ENCODE data around the gene TADA2B.
"Not testable (repeated sequence)": the region's sequence is repeated elsewhere in the genome, so short reads cannot be mapped to it uniquely, and the experiment has no call there.

The TADA2B gene

GRCh38 chr4:7061815-7062214 lies 18.6 kb downstream of the TADA2B start:
- no peak for DNase-seq

DNA sequence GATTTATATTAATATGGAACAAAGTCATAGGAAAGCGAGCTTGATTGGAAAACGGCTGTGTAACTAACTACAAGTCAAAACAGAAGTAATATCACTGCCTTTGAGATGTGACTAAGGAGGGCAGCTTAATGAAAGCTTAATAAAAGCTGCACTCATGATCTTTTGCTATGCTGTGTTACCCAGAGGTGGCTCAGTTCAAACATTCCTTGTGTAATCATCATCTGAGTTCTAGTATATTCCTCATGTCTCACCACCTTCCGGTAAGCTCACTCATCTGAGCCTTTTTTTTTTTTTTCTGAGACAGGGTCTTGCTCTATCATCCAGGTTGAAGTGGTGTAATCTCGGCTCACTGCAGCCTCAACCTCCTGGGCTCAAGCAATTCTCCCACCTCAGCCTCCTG lies 19.6 kb downstream of the TADA2B start:
- DNase-seq, result no peak

GRCh38 chr4:7063362-7063761 lies 20.2 kb downstream of the TADA2B start:
- no peak for DNase-seq

DNA sequence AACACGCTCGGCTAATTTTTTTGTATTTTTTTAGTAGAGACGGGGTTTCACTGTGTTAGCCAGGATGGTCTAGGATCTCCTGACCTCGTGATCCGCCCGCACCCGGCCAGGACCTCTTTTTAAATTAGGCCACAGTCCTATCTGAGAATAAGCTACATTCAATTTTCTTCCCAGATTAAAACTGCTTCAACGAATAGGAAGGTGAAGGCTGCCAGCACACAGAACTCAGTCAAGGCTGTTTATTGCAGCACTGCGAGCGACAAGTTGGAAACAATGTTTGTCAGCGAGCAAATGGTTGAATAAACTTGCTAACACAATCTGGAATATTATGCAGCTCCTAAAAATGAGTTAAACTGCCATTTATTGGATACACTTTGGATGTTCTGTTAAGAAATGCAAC lies 22.8 kb downstream of the TADA2B start:
- no peak for DNase-seq

DNA sequence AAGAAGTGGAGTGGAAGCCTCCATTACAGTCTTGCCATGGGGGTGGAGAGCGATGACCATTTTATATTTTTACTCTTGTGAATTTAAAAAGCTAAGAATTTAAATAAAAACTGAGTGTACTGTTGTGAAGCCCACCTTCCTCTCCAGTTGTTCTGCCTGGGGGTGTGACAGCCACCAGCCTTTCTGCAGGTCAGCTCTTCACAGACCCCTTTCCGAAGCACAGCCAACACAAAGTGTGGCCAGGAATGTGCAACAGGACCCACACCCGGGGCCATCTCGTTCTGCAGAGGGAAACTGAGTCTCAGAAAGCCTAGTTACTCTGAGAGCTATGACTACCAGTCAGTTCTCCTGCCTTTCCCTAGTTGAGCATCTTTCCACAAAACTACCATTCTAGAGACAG lies 23.3 kb downstream of the TADA2B start:
- DNase-seq, result no peak

DNA sequence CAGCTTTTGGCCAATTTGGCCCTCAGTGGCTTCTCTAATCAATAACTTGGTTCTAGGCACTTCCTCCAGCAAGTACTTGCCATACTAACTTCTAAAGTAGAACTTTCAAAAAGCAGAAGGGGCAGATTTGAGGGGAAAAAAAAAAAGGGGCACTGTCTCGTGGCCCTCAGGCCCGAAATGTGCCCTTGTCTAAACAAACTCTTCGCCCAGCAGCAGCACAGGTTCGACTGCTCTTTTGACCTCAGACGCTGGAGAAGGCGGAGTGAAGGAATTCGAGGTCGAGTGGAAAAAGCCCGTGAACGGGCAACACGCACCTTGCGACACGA lies 23.9 kb downstream of the TADA2B start:
- no peak for DNase-seq

DNA sequence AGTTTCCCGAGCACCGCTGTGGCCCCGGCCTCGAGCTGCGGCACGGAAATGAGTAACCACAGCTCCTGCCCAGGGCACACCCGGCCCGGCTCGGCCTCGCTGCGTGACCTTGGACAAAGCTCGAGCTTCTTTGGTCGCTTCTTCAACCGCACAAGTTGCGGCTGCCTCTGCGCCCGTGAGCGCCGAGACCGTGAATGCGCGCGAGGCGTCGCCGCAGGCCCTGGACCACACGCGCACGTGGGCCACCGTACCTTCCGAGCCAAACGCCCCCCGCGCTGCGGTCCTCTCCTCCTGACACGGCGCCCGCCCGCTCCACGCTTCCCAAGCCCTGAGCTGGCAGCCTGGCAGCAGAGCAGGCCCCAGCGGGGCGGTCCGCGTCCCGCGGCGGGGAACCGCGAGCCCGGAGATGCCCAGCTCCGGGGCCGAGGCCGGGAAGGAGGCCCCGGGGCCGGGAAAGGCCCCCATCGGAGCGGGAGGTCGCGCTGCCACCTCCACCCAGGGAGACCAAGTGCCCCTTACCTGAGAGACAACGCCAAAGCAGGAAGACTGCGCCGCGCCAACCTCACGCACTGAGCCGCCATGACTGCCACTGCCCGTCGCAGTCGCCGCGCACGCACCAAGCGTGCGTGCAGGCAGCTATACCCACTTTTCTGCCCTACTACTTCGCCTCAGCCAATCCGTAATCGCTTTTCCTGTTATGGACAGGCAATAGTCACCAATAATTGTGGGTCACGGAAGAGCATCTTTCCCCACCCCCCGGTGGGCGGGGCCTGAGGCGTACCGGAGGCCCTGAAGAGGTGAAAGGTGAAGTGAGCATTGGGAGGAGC lies 24.5 kb downstream of the TADA2B start, which contains the start of gene GRPEL1:
GRPEL1 (minus strand) TSS at position 613 of the 827 bp plus-strand sequence; CDS start at position 581, 32 bp downstream.
- peak; percentile 98 for DNase-seq

DNA sequence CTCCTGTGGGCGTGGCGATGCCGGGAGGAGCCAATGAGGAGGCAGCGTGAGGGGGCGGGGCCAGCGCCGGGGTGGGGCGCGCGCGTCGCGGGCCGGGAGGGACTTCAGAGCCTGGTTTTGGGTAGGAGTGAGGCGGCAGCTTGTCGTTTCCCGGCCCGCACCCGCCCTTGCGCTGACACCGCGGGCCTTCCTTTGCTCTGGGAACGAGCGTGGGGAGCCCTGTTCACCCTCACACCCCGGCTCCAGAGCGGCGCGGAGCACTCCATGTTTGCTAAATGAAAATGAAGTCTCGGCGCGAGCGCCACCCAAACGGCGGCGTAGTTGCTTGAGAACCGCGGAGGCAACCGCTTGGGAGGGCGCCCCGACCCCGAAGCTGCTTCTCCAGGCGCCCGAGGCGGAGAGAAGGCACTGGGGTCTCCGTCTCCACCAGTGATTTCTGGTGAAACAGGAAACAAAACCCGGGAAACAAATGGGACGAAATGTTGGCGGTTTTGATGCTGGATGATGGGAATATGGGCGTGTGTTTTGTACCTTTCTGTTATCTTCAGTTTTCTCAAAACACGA lies 25.2 kb downstream of the TADA2B start:
- no peak for DNase-seq

- no peak for DNase-seq
Observed at GRCh38 chr4:7068883-7069282, 25.7 kb downstream of the TADA2B start.

GRCh38 chr4:7070729-7071511 lies 27.7 kb downstream of the TADA2B start:
- peak; percentile 64 for DNase-seq

DNA sequence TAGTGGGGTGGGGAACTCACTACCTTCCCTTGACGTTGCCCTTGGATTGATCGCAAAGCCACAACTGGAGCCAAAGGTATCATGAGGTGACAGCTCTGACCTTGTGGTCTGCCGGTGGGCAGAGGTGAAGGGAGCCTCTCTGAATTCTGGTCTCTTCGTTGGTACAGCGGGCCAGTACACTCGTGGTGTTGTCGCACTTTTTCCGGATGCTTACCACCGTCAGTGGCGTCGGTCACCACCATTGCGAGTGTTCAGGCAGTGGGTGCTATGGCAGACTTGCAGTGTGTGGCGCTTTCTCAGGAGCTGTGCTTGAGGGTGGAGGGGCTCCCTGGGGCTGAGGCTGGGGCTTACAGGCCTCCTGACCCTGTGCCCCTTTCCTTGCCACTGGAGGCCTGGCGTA lies 29.9 kb downstream of the TADA2B start:
- no peak for DNase-seq

DNA sequence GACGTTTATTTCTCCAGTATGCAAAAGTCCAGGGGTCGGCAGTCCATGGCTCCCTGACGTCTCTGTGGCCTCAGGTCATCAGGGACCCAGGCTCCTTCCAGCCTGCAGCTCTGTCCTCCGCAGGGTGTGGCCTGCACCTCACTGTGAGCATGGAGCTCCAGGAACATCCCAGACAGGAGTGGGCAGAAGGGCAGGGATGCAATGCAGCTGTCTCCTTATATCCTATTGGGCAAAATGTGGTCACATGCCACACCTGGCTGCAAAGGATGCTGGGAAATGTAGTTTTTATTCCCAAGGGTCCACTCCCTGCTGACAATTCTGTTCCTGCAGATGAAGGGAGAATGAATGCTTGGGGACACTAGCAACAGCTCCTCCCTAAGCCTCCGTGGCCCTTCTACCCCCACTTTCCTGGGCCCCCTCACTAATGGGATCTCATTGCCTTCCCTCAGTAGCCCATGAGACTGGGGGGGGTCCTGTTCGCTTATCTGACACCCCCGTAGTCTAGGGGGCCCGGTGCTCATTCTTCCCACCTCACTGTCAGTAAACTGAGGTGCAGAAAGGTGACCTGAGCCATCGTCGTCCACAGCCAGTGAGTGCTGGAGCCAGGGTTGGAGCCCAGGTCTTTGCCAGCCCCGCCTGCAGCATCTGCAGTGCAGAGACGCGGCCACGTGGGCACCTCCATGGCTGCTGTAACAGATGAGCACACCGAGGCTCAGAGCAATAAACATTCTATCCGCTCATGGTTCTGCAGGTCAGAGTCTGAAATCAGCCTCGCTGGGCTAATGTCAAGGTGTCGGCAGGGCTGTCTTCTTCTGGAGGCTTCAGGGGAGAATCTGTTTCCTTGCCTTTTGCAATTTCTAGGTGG lies 30.6 kb downstream of the TADA2B start:
- DNase-seq, result peak; percentile 26

DNA sequence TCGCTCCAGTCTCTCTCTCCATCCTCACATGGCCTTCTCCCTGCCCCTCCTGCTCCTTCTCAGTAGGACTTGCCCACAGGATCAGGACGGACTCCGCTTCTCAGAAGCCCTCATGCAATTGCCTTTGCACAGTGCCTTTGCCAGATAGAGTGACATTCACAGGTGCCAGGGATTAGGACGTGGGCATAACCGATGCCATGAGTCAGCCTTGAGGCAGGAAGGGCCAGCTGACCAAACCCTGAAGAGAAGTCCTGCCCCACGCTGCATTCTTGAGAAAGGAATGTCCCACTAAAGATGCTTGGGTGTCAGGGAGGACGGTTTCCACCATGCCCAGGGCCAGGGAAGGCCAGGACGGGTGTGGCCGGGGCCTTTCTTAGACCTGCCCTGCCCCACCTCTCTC lies 31.3 kb downstream of the TADA2B start:
- DNase-seq, result no peak

DNA sequence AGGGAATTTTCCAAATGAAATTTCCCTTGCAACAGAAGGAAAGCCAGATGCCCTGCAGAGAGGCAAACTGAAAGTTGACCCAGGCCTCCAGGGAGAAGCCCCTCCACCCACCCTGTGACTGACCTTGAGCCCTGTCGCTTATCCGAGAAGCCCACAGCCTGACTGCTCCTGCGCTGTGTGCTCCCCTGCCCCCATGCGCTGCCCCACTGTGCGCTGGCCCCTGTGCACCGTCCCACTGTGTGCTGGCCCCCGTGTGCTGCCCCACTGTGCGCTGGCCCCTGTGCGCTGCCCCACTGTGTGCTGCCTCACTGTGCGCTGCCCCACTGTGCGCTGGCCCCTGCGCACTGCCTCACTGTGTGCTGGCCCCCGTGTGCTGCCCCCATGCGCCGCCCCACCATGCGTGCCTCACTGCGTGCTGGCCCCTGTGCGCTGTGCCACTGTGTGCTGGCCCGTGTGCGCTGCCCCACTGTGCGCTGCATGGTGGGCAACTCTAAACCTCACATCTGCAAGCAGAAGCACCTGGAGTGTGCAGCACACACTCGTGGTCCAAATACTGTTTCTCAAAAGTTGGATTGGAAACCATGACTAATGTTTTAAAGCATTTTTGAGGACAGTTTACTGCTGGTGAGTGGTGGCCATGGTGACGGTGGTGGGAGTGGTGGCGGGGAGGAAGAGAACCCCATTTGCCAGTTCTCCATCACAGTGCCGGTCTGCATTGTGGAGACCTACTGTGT lies 33.0 kb downstream of the TADA2B start:
- DNase-seq, result no peak

DNA sequence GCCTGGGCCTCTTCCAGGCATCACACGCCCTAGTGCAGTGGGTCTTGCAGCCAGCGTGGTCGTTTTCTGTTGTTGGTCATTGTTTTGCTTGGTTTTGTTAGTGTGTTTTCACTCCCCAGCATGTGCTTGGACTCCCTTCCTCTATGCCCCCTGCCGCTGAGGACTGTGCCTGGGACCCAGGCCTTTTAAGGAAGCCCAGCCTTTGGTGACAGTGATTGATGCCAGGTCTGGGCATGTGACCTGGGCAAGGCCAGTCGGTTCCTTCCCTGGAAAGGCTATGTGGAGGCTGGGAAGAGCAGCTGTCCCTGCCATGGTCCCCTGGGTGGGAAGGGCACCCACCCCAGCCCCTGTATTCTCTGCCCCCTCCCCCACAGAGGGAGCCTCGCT lies 33.5 kb downstream of the TADA2B start:
- DNase-seq, result no peak

GRCh38 chr4:7077371-7077770 lies 34.2 kb downstream of the TADA2B start:
- DNase-seq, result no peak

GRCh38 chr4:7078025-7078424 lies 34.9 kb downstream of the TADA2B start:
- no peak for DNase-seq

DNA sequence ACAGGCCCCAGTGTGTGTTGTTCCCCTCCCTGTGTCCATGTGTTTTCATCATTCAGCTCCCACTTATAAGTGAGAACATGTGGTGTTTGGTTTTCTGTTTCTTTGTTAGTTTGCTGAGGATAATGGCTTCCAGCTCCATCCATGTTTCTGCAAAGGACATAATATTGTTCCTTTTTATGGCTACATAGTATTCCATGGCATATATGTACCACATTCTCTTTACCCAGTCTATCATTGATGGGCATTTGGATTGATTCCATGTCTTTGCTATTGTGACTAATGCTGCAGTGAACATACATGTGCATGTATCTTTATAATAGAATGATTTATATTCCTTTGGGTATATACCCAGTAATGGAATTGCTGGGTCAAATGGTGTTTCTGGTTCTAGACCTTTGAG lies 36.3 kb downstream of the TADA2B start:
- not testable (repeated sequence) for DNase-seq

DNA sequence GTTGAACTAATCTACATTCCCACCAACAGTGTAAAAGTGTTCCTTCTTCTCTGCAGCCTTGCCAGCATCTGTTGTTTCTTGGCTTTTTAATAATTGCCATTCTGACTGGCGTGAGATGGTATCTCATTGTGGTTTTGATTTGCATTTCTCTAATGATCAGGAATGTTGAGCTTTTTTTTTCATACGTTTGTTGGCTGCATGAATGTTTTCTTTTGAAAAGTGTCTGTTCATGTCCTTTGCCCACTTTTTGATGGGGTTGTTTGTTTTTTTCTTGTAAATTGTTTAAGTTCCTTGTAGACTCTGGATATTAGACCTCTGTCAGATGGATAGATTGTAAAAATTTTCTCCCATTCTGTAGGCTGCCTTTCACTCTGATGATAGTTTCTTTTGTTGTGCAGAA lies 36.7 kb downstream of the TADA2B start:
- not testable (repeated sequence) for DNase-seq

- no peak for DNase-seq
Observed at GRCh38 chr4:7083597-7084563, 40.7 kb downstream of the TADA2B start.

DNA sequence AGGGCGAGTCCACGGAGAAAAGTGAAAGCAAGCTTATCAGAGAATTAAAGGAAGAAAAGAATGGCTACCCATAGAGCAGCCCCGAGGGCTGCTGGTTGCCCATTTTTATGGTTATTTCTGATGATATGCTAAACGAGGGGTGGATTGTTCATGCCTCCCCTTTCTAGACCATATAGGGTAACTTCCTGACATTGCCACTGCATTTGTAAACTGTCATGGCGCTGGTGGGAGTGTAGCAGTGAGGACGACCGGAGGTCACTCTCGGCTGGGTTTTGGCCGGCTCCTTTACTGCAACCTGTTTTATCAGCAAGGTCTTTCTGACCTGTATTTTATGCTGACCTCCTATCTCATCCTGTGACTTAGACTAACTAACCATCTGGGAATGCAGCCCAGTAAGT lies 41.4 kb downstream of the TADA2B start:
- not testable (repeated sequence) for DNase-seq

Data from NCI-H2029 (cell line).